AG09309 (cell line): ENCODE measurements around the gene PNLIPRP2.
A peak's percentile ranks its signal among the peaks of the same experiment; 100 is the strongest.

Source experiments
- DNase-seq: peaks from one replicate; pipeline ENCODE4 v3.0.0-alpha.2; 2010; ENCODE audit warnings: low read depth
- H3K4me3 ChIP-seq: 2 replicates; pipeline ENCODE4 v1.5.1; 2011; ENCODE audit warnings: mild to moderate bottlenecking, low read depth, low read length, moderate library complexity; ENCODE audit not compliant: control insufficient read depth
- TF ChIP-seq, protein P1 (sequence below): IDR thresholded peaks from 2 replicates; pipeline ENCODE4 v1.5.1; 2011; ENCODE audit warnings: mild to moderate bottlenecking, low read depth, low read length, inconsistent platforms; ENCODE audit not compliant: insufficient read depth, control insufficient read depth; ENCODE audit errors: missing control alignments

PNLIPRP2 gene

DNA sequence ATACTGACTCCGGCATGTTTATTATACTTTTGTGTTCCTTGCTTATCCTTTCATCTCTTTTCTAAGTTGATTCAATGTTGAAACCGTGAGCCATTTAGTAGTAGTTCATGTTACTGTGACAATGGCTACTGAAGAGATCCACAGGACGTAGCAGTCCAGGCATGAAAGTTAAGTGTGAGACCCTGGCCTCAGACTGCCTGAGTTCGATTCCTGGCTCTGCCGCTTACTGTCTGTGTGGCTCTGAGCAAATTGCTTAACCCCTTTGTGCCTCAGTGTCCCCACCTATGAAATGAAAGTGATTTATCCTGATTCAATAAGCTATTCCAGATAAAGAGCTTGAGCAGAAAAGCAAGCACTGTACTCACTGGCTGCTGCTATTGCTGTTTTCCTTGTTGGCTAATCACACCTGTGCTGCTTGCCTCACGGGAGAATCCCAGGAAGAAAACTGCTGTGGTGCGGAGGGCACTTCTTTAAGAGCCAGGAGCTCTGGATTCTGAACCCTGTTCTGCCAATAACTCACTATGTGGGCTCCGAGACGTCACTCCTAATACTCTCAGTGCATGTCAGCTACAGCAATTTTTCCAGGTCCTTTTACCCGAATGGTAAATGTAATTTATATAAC, 38.4 kb downstream of the PNLIPRP2 start:
- no peak overlapping the region for H3K4me3 ChIP-seq
- DNase-seq = no peak
- TF ChIP-seq, protein P1, sequence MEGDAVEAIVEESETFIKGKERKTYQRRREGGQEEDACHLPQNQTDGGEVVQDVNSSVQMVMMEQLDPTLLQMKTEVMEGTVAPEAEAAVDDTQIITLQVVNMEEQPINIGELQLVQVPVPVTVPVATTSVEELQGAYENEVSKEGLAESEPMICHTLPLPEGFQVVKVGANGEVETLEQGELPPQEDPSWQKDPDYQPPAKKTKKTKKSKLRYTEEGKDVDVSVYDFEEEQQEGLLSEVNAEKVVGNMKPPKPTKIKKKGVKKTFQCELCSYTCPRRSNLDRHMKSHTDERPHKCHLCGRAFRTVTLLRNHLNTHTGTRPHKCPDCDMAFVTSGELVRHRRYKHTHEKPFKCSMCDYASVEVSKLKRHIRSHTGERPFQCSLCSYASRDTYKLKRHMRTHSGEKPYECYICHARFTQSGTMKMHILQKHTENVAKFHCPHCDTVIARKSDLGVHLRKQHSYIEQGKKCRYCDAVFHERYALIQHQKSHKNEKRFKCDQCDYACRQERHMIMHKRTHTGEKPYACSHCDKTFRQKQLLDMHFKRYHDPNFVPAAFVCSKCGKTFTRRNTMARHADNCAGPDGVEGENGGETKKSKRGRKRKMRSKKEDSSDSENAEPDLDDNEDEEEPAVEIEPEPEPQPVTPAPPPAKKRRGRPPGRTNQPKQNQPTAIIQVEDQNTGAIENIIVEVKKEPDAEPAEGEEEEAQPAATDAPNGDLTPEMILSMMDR = no peak

DNA sequence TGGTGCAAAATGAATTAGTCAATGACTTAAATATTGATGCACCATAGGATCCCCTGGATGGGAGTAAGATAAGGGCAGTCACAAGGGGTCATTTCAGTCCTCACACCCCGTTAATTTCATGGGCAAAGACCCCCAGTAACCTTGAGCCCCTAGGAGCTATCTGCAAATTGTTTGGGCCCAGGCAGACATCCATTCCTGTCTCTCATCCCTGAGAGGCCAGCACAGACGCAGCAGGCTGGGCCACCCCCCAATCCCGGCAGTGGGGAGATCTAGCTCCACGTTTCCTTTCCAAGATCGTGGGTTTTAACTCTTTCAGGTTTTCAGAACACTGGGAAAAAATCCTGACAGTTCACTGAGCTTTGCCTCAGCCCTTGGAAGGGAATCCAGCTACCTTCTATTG, 40.1 kb downstream of the PNLIPRP2 start:
- H3K4me3 ChIP-seq = no peak overlapping the region
- no peak for DNase-seq
- TF ChIP-seq, protein P1 = no peak

DNA sequence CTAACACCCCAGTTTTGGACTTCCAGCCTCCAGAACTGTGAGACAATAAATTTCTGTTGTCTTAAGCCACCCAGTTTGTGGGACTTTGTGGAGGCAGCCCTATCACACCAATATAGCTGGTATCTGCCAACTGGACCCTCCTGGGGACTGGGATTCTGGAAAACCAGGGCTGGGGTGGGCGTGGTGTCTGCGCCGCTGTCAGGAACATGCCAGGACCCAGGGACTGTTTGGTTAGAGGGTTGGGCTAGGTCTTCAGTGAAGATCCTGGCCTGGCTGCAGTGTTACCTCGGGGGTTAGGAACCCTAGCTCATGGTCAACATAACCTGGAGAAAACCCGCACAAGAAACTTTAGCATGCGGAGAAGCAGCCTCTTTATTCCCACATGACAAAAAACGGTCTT, 42.6 kb downstream of the PNLIPRP2 start:
- no peak overlapping the region for H3K4me3 ChIP-seq
- TF ChIP-seq, protein P1 = no peak
- DNase-seq = no peak

DNA sequence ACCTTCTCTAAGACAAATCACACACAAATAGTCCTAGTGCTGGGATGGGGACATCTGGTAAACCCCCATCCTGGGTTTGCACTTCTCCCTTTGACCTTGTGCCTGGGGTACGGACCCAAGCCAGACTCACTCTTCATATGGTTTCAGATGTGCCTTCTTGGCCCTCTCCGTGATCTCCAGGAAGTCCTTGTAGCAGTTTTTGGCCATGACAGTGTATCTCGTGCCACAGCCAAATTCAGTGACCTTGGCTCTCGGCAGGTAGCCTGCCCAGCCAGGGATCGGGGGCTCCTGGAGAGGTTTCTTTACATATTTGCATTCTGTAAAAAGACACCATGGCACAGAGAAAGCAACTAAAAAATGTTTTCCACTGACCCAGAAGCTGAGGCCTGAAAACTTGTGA, 43.9 kb downstream of the PNLIPRP2 start:
- TF ChIP-seq, protein P1 = no peak
- H3K4me3 ChIP-seq = no peak overlapping the region
- no peak for DNase-seq

DNA sequence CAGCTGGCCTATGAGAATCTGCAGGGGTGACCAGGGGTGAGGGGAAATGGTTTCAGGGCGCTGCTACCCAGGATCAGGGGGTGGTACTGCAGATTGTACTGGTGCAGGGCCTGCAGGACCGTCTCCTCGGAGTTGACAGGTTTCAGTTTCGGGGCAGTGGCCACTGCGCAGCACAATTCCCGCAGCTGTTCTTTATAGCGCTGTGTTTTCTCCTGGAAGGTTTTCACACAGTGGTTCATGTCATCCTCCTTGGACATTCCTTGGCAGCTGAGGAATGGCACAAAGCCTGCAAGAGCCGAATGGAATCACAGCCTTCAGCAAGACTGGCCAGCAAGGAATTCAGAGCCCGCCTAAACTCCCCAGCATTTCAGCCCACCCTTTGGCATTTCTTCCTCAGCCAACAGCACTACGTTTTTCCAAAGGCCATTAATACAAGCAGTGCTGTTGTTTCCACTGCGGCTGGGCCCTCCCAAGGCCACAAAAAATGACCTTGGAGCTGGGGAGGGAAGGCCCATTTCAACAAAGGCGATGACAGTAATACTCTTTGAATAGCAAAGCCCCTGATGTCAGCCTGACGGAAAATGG, 44.9 kb downstream of the PNLIPRP2 start:
- H3K4me3 ChIP-seq = peak overlapping the region; percentile 20
- TF ChIP-seq, protein P1 = no peak
- DNase-seq = no peak

DNA sequence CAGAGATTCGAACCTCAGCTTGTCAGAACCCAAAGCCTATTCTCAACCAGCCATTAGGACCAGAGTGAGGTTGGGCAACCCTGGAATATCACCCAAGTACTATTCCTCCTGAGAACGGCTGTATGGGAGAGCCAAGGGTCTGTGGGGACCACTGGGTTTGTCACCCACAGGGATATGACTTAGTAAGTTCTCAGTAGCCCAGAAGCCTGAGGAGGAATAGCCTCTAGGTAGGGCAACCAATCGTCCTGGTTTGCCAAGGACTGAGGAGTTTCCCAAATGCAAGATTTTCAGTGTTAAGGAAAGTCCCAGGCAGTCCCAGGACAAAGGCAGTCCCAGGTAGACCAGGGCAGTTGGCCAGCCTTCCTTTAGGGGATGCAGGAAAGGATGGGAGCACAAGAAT, 46.7 kb downstream of the PNLIPRP2 start:
- TF ChIP-seq, protein P1 = no peak
- DNase-seq = no peak
- H3K4me3 ChIP-seq = no peak overlapping the region
